NCI-H2196 treated with DMSO at 0.1 percent for 48 hours (cell line): ENCODE data around the gene TTLL10.
A peak's percentile ranks its signal among the peaks of the same experiment; 100 is the strongest.

Source experiments
- DNase-seq: peaks from one replicate; lab custom pipeline; 2025; ENCODE audit not compliant: unreplicated experiment; lab: John Stamatoyannopoulos, UW

Gene TTLL10

DNA sequence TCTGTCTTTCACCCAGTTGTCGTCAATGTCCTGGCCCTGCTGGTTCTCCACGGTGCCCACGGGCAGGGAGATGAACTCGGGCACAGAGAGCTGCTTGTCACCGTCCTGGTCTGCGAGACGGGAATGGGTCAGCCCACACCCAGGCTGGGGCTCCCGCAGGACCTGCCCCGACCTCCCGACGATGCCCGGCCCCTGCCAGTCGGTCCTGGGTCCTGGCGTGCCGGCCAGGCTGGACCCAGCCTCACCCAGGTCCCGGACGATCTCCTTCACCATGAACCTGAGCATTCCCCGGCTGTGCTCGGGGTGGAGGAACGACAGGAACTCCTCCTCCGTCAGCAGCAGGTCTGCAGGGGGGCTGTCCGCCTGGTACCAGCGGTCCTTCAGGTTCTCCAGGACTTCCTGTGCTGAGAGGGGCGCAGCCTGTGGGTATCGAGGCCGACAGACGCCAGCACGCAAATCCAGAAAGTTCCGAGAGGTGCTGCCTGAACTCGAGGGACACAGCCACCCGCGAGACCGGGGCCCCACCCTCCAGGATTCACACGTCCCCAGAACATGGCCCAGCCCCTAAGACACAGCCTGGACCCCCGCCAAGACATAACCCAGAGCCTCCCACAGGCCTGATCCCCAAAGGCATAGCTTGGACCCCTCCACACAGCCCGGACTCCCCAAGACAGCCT is 45.0 kb downstream of the TTLL10 start:
- DNase-seq = no peak

GRCh38 chr1:1219341-1219740 is 45.7 kb downstream of the TTLL10 start:
- no peak for DNase-seq

DNA sequence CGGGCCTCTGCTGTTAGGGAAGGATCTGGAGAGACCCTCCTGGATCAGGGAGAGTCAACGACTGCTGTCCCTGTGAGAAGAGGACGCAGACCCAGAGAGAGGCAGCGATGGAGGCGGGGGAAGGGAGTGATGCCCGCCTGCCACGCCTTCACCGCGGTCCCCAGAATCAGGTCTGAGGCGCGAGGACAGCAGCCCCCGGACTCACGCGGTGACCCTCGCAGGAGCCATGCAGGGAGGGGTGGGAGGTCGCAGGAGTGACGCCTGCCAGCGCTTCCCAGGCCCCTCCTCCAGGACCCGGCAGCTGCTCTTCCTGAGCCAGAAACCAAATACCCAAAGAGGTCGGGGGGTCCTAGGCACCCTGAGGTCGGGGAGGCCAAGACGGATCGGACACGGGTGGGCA is 46.5 kb downstream of the TTLL10 start:
- no peak for DNase-seq

DNA sequence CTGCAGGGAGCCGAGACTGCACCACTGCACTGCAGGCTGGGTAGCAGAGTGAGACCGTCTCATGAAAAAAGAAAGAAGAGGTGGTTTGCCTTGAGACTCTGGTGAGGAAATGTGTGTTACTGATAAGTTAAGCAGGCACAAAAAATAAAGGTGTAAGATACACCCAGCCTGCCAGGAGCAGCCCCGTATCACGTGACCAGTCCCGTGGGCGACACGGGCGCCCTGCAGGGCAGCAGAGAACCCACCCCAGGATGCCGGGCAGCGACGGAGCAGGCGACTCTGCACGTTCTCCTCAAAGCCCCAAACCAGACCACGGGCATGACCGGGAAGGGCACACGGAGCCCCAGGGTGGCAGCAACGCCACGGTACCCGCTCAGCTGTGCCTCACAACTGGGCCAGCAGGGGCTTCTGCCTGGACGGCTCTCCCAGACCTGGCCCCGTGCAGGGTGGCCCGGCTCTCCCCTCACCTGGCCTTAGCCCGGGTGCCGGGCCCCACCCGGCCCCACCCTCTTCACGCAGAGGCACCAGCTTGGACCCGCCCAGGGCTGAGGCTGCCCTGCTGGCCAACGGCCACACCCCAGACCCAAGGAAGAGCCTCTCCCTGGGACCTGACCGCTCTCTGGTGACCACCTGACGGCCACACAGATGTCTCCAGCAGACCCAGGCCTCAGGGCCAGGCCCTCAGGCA is 48.4 kb downstream of the TTLL10 start:
- DNase-seq = no peak

GRCh38 chr1:1222575-1223225 is 49.0 kb downstream of the TTLL10 start:
- DNase-seq = no peak

DNA sequence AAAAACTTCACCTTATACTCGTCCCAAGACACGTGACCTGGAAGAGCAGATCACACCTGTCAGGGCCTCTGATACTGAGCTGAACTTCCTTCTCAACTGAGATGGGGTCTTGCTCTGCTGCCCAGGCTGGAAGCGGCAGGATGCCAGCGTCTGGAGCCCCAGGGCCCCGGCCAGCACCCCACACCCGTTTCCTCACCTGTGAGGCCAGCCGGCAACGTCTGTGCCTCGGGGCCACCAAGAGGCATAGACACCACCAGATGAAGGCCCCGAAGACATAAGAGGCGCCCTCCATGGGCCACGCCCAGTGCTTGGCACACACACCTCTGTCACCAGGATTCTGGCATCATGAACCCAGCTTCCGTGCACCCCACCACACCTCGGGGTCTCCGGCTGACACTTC is 49.6 kb downstream of the TTLL10 start:
- no peak for DNase-seq

DNA sequence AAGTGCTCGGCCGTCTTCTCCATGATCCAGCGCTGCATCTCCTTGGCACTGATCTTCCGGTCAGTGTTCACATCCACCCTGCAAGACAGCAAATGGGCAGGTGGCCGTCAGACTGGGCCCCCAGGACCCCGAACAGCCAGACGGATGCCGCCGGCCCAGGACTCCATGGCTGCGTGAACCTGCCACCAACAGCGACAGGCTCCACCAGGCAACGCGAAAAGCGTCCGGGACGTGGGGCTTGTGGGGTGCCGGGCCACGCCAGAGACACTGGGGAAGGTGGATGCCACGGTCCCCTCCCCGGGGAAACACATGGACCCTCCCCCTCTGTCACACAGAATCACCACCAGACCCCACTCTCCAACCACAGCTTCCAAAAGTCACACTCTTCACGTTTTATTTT is 50.2 kb downstream of the TTLL10 start:
- DNase-seq = no peak

GRCh38 chr1:1225238-1225845 is 51.7 kb downstream of the TTLL10 start:
- DNase-seq = peak; percentile 68

DNA sequence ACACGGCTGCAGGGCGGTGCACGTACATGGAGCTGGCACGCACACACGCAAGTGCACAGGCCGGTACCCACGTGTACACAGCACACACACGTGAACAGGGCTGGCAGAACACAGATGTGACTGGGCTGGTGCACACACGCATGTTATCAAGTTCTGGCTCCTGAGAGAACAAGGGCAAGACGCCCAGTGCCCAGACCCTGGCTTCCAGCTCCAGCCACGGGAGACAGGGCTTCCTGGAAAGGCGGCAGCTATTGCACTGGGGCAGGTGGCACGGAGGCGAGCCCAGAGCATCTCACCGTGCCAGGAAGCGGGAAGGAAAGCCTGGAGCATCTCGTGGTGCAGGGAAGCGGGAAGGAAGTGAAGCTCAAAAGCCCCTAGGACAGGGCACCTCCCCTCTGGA is 52.2 kb downstream of the TTLL10 start:
- DNase-seq = no peak

DNA sequence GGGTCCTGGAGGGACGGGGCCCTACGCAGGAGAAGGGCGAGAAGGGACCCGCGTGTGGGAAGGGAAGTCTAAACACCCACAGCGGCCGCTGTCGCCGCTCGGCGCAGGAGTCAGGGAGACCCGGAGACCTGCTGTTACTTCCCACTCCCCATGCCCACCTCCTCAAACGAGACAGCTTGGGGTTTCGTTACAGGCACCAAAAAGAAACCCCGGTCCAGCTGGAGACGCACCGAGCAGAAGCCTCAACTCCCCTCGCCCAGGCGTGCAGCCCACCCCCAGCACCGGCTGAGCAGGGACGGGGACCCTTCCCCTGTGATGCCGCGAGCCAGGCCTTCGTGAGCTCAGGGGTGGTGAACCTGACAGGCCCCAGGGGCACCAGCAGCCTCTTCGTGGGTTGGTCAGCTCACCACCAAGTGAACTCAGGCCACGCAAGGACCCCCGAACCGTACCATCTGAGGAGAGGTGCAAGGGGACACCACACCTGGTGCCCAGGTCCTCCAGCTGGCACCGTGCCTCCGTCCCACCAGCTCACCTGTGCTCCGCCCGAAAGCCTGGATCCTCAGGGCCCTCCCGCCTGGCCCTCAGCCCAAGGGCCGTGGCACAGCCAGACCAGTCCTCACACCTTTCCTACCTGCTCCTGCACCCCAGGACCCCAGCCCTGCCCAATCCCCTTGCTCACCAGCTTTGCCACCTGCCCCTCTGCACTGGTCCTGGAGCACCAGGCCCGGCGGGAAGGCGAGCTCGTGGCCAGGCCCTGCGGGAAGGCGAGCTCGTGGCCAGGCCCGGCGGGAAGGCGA is 53.1 kb downstream of the TTLL10 start:
- no peak for DNase-seq

GRCh38 chr1:1227386-1227785 is 53.7 kb downstream of the TTLL10 start:
- no peak for DNase-seq

GRCh38 chr1:1228187-1228586 is 54.5 kb downstream of the TTLL10 start:
- DNase-seq = no peak

- DNase-seq = no peak
Observed at GRCh38 chr1:1228596-1229321, 55.1 kb downstream of the TTLL10 start.

- DNase-seq = no peak
Observed at GRCh38 chr1:1229770-1230169, 56.1 kb downstream of the TTLL10 start.

DNA sequence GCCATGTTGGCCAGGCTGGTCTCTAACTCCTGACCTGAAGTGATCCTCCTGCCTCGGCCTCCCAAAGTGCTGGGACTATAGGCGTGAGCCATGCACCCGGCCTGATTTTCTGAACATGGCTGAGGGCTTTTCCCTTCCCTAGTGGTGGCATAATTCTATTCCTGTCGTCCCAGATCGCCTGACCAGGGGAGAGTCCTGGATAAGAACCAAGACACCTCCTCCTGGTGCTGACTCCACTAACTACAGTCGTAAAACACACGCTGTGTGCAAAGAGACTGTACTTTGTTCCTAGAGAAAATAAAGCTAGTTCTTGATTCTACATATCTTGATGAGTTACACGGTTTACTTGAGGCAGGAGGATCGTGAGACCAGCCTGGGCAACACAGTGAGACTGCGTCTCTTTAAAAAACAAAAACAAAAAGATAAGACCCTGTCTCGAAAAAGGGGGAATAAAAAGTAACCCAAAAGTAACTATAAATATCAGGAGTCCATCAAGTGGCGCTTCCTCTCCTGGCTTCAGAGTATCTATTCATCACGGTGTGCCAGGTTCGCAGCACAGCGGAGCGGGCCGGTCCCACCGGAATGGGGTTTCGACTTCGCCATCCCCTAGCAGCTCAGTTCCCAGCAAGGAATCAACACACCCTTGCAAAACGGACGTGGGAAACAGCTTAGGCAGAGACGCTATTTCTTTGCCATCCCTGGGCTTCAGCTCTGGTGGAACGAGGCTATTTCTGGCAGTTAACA is 57.1 kb downstream of the TTLL10 start:
- DNase-seq = no peak

DNA sequence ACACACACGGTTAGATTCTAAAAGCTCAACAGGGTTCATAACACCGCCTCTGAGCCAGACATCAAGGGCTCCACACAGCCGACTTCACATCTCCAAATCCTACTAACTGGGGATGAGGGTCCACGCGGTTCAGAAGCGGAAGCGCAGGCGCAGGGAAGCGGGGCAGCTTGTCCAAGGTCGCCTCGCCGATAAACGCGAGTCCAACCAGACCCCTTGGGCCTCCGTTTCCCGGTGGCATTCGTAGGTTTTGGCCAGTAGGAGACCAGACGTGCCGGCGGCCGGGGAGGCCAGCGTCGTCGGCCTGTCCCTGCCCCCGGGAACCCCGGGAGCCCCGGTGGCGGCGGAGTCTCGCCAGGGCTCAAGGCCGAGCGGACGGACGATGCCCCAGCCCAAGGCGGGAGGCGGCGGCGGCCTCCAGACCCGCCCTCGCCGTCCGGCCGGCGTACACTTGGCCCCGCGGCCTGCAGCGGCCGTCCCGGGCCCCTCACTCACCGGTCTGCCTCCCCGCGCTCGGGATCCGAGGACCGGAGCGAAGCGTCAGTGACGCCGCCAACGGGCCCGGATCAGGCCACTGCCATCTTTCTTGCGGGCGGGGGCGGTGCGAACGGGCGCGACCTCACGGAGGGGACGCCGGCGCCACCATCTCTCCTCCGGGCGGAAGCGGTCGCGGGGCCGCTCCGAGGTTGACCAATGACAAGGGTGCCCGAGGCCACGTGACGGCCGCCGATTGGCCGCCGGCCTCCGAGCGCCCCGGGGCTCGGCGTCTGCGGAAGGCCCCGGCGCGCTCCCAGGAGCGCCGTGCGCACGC is 57.9 kb downstream of the TTLL10 start, which contains the start of gene SDF4:
SDF4 (minus strand) TSS at position 602 of the 808 bp plus-strand sequence. CDS start 3,229 bp downstream, outside the sequence.
- DNase-seq = peak; percentile 86

- DNase-seq = no peak
Observed at GRCh38 chr1:1232208-1232795, 58.6 kb downstream of the TTLL10 start, which contains the start of gene B3GALT6. Gene B3GALT6, plus strand, starts transcription at chr1:1232237. Its CDS starts 42 bp downstream, at chr1:1232279.
